ENCODE data around the gene NOX5.

The NOX5 gene

GRCh38 chr15:69104050-69104750 lies 89.7 kb downstream of the NOX5 start:
- no peaks in the 10 kb centered on the region for H3K9me3 Mint-ChIP-seq
- DNase-seq (ENCODE audit: low spot score in 2 of 2) (no peak), ATAC-seq (peak; percentile 42)
- H3K4me1 Mint-ChIP-seq, result peaks cover 17% of the 10 kb centered on the region
- no peaks in the 10 kb centered on the region for H3K36me3 Mint-ChIP-seq
- H3K27ac Mint-ChIP-seq, result no peak overlapping the region
- H3K4me3 Mint-ChIP-seq, result no peak overlapping the region

- no peaks in the 10 kb centered on the region for H3K9me3 Mint-ChIP-seq
- no peak overlapping the region for H3K4me3 Mint-ChIP-seq
- no peaks in the 10 kb centered on the region for H3K36me3 Mint-ChIP-seq
- H3K4me1 Mint-ChIP-seq, result peaks cover 17% of the 10 kb centered on the region
- ATAC-seq, result no peak
- H3K27ac Mint-ChIP-seq, result no peak overlapping the region
- DNase-seq (ENCODE audit: low spot score in 2 of 2), result no peak
These were observed 91.0 kb downstream of the NOX5 start for GRCh38 chr15:69105451-69105985.

- Mint-ChIP-seq H3K4me1 (peaks cover 17% of the 10 kb centered on the region), H3K4me3 (no peak overlapping the region), H3K36me3 (no peaks in the 10 kb centered on the region), H3K27ac (no peak overlapping the region), H3K9me3 (no peaks in the 10 kb centered on the region)
- peak in 1 of 2 donors; percentile 50 for DNase-seq (ENCODE audit: low spot score in 2 of 2)
- peak; percentile 63 for ATAC-seq
These were observed 92.6 kb downstream of the NOX5 start for GRCh38 chr15:69107025-69107620.
